Mucosa of descending colon (tissue), 3 donors: ENCODE measurements around the gene EXOC3L1. TPM values are rescaled to one million over a fixed set of nuclear protein-coding genes. Genes with fewer than 3 reads are reported as not detected.

Experiments
- ATAC-seq: fragments of 200-7000 bp; cut with Tn5 transposase; one replicate; pipeline ENCODE4 v1.9.1; 2020; ENCODE audit warnings: mild to moderate bottlenecking, moderate library complexity
- DNase-seq, 3 donors: peaks; one replicate each; pipeline ENCODE4 v3.0.0-alpha.2; 2020
- H3K36me3 ChIP-seq: fragments of 200-600 bp; one replicate; pipeline ENCODE4 v1.8.0; 2021; ENCODE audit warnings: low read depth, mild to moderate bottlenecking
- H3K4me1 ChIP-seq: fragments of 200-600 bp; one replicate; pipeline ENCODE4 v1.8.0; 2021; ENCODE audit warnings: low read depth, mild to moderate bottlenecking
- H3K4me3 ChIP-seq: fragments of 200-600 bp; one replicate; pipeline ENCODE4 v1.8.0; 2021; ENCODE audit warnings: mild to moderate bottlenecking
- H3K9me3 ChIP-seq: fragments of 200-600 bp; one replicate; pipeline ENCODE4 v1.8.0; 2021; ENCODE audit warnings: mild to moderate bottlenecking
- intact Hi-C, 2 donors: fragments of 100-400 bp; cut with DNase I in 1 of 2; cut with micrococcal nuclease in 1 of 2; formaldehyde crosslinking; loops; one replicate each; pipeline versions ENCODE4 v1.11.0 to v1.11.1; 2022; cut with DNase I, micrococcal nuclease
- total RNA-seq, 3 donors: library from RNA; stranded (reverse); fragmentation: NEBNext Ultra II Directional in 2 of 3; extraction: Animal tissue kit (Norgen Biotek cat#: 25700) in 2 of 3; gene quantifications; one replicate each; pipeline versions ENCODE4 v1.2.1 to v1.2.4, GENCODE V29; 2021 to 2023
- TF ChIP-seq, protein P1 (sequence below): fragments of 200-600 bp; IDR thresholded peaks from one replicate; pipeline ENCODE4 v1.8.0; 2022; ENCODE audit warnings: antibody characterized with exemption, mild to moderate bottlenecking
- donor health status: DM: no; HTN: no; CAD: no; lungs with moderate emphysema.
- donor health status: DM: no; HTN: no; CAD: no.
- donor health status: DM: no; HTN: yes; CAD: no.

EXOC3L1 gene
- total RNA-seq, 3 donors from 2014 or later: 2.6 to 6.8 (median 2.7) TPM

- peak; percentile 66 for ATAC-seq
These were observed 34.4 kb downstream of the EXOC3L1 start for GRCh38 chr16:67155295-67156142.

DNA sequence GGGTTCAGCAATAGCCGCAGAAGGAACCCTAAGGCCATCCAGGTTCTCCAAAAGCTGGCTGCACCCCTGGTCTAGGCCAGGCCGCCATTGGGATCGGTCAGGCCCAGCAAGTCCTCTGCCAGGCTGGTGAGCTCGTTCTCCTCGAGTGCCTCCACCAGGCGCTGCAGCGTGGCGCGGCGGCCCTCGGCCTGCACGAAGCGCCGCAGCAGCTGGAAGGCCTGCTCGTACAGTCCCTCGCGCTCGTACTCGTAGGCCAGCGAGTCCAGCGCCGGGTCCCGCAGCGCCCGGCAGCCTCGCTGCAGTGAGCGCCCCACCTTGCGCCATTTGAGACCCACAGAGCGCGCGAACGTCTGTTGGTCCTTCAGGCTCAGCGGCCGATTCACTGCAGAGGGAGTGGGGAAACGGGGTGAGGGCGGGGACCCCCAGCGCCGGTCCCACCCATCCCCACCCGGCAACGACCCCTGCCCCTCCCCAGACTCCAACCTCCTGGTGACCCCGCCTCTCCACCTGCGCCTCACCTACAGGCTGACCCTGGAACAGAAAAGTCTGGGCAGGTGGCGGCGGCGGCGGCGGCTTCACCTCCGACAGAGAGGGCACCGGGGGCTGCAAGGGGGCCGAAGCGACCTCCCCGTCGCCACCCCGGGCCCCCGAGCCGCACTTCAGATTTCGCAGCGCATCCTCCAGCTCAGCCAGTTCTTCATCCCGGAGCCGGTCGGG is 35.2 kb downstream of the EXOC3L1 start:
- intact Hi-C loops: loop anchor here in 1 of 2 donors (10.0 kb wide), 1 partner anchor 200 kb away; no protein-coding TSS in a partner anchor
- Histone ChIP-seq H3K4me1 (peaks cover 35% of the 10 kb centered on the region), H3K9me3 (no peaks in the 10 kb centered on the region), H3K36me3 (no peaks in the 10 kb centered on the region), H3K4me3 (no peak overlapping the region)
- DNase-seq (peak in 2 of 3 donors; percentile 21 to 58), ATAC-seq (no peak)
- TF ChIP-seq, protein P1, sequence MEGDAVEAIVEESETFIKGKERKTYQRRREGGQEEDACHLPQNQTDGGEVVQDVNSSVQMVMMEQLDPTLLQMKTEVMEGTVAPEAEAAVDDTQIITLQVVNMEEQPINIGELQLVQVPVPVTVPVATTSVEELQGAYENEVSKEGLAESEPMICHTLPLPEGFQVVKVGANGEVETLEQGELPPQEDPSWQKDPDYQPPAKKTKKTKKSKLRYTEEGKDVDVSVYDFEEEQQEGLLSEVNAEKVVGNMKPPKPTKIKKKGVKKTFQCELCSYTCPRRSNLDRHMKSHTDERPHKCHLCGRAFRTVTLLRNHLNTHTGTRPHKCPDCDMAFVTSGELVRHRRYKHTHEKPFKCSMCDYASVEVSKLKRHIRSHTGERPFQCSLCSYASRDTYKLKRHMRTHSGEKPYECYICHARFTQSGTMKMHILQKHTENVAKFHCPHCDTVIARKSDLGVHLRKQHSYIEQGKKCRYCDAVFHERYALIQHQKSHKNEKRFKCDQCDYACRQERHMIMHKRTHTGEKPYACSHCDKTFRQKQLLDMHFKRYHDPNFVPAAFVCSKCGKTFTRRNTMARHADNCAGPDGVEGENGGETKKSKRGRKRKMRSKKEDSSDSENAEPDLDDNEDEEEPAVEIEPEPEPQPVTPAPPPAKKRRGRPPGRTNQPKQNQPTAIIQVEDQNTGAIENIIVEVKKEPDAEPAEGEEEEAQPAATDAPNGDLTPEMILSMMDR: no peak

More at GRCh38 chr16:67155295-67156142, 34.4 kb downstream of the EXOC3L1 start:
- DNase-seq: peak; percentile 79 to 86 (median 81)
- Histone ChIP-seq H3K4me1 (peaks cover 28% of the 10 kb centered on the region), H3K36me3 (no peaks in the 10 kb centered on the region), H3K4me3 (no peak overlapping the region), H3K9me3 (no peaks in the 10 kb centered on the region)
- intact Hi-C loops: loop anchor here in 1 of 2 donors (10.0 kb wide), 1 partner anchor 201 kb away; no protein-coding TSS in a partner anchor
- TF ChIP-seq, protein P1: peak; percentile 98

DNA sequence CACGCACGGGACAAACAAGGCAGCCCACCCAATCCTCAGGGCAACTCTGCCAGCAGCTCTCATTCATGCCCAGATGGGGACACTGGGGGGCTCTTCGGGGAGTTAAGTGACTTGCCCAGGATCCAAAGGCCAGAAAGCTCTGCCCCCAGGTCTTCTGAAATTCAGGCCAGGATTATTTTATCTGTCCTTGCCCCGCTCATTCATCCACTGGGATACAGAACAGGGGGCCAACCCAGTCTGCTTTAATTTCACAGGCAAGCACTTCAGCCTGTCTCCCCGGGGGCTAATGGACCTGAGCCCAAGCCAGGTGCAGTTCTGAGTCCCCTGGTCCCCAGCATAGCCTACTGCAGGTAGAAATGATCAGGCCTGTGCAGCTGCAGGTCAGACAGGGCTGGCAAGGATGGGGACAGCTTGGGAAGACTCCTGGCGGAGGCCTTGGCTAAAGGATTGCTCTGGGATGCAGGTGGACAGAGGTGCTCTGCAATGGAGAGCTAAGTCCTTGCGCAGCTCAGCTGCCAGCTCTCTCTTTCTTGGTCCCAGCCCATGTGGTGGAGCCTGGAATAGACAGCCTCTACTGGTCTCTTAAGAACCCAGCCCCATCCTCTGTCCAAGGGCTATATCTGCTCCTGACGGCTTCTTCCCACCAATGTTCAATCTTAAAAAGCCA is 38.4 kb downstream of the EXOC3L1 start:
- TF ChIP-seq, protein P1: no peak
- Histone ChIP-seq H3K4me1 (peaks cover 25% of the 10 kb centered on the region), H3K36me3 (peaks cover 4% of the 10 kb centered on the region), H3K4me3 (no peak overlapping the region), H3K9me3 (no peaks in the 10 kb centered on the region)
- ATAC-seq (no peak), DNase-seq (no peak)
- intact Hi-C loops: loop anchor here in 1 of 2 donors (10.0 kb wide), 1 partner anchor 197 kb away; no protein-coding TSS in a partner anchor

DNA sequence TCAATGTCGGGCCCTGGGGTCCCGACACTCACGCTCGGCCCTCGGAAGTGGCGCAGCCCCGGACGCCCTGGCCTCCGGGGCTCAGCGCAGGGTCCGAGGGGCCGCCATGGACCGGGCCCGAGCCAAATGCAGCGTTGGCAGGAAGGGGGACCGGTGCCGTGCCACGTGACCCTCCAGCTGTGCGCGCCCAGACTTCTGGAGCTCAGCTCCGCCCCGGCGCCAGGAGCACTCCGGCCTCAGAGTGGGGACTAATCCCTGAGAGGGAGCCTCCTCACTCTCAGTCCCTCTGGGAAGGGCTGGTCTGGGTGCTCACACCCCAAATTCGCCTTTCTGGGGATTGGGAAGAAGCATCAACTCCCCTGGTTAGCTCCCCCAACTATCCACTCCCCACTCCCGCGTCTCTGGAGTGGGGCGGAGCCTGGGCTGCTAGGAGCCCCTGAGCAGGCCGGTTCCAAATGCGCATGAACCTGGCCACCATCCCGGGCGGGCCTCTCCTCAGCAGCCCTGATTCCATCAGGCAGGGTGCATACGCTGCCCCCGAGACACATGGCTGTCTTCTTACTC is 39.0 kb downstream of the EXOC3L1 start, which contains the start of gene B3GNT9:
TSS of gene B3GNT9 (minus strand) at position 166 of the 564 bp plus-strand sequence. CDS start 513 bp downstream, outside the sequence.
- H3K9me3 ChIP-seq: no peaks in the 10 kb centered on the region
- intact Hi-C loops: loop anchor here in 1 of 2 donors (10.0 kb wide), 1 partner anchor 196 kb away; no protein-coding TSS in a partner anchor
- peaks cover 11% of the 10 kb centered on the region for H3K36me3 ChIP-seq
- H3K4me3 ChIP-seq: peak within 1 kb of the TSS; percentile 24
- peaks cover 20% of the 10 kb centered on the region for H3K4me1 ChIP-seq
- TF ChIP-seq, protein P1: no peak
- peak; percentile 64 to 83 (median 74) for DNase-seq
- ATAC-seq: peak; percentile 58
